ENCODE data around the gene DNAJC18. TPM values are rescaled to one million over a fixed set of nuclear protein-coding genes. Genes with fewer than 3 reads are reported as not detected.

DNAJC18 gene
- total RNA-seq, 2 donors from 2014 or later, result 5.9 to 8.5 TPM

GRCh38 chr5:139457653-139458306 lies 18.5 kb upstream of the DNAJC18 start:
- H3K4me3 ChIP-seq, result no peak overlapping the region
- H3K36me3 ChIP-seq, result no peaks in the 10 kb centered on the region
- H3K27me3 ChIP-seq, result no peaks in the 10 kb centered on the region
- no peaks in the 10 kb centered on the region for H3K9me3 ChIP-seq
- no peaks in the 10 kb centered on the region for H3K4me1 ChIP-seq
- no peak for DNase-seq (ENCODE audit: low spot score)
- TF ChIP-seq CTCF (IDR thresholded peaks at IDR 0.05), result no peak
- H3K27ac ChIP-seq, result no peak overlapping the region

GRCh38 chr5:139457241-139457640 lies 17.9 kb upstream of the DNAJC18 start:
- no peak overlapping the region for H3K27ac ChIP-seq
- H3K4me3 ChIP-seq, result no peak overlapping the region
- no peak for DNase-seq (ENCODE audit: low spot score)
- H3K27me3 ChIP-seq, result no peaks in the 10 kb centered on the region
- H3K9me3 ChIP-seq, result no peaks in the 10 kb centered on the region
- H3K4me1 ChIP-seq, result no peaks in the 10 kb centered on the region
- no peak for TF ChIP-seq CTCF (IDR thresholded peaks at IDR 0.05)
- H3K36me3 ChIP-seq, result no peaks in the 10 kb centered on the region

GRCh38 chr5:139456776-139457175 lies 17.5 kb upstream of the DNAJC18 start:
- no peaks in the 10 kb centered on the region for H3K4me1 ChIP-seq
- no peaks in the 10 kb centered on the region for H3K9me3 ChIP-seq
- H3K27me3 ChIP-seq, result no peaks in the 10 kb centered on the region
- H3K4me3 ChIP-seq, result no peak overlapping the region
- H3K27ac ChIP-seq, result no peak overlapping the region
- DNase-seq (ENCODE audit: low spot score), result no peak
- no peak for TF ChIP-seq CTCF (IDR thresholded peaks at IDR 0.05)
- peaks cover 4% of the 10 kb centered on the region for H3K36me3 ChIP-seq

- Histone ChIP-seq H3K9me3 (no peaks in the 10 kb centered on the region), H3K4me3 (no peak overlapping the region), H3K27ac (no peak overlapping the region), H3K36me3 (peaks cover 6% of the 10 kb centered on the region), H3K4me1 (no peaks in the 10 kb centered on the region), H3K27me3 (no peaks in the 10 kb centered on the region)
- no peak for DNase-seq (ENCODE audit: low spot score)
- TF ChIP-seq CTCF (IDR thresholded peaks at IDR 0.05), result no peak
Measured at GRCh38 chr5:139454568-139455290, 15.4 kb upstream of the DNAJC18 start.

GRCh38 chr5:139453683-139454567 lies 14.6 kb upstream of the DNAJC18 start:
- H3K4me1 ChIP-seq, result no peaks in the 10 kb centered on the region
- H3K27ac ChIP-seq, result no peak overlapping the region
- H3K4me3 ChIP-seq, result no peak overlapping the region
- no peaks in the 10 kb centered on the region for H3K9me3 ChIP-seq
- DNase-seq (ENCODE audit: low spot score), result no peak
- peaks cover 6% of the 10 kb centered on the region for H3K36me3 ChIP-seq
- H3K27me3 ChIP-seq, result no peaks in the 10 kb centered on the region
- no peak for TF ChIP-seq CTCF (IDR thresholded peaks at IDR 0.05)

Data from right atrium auricular region (tissue), 2 donors.